Measurements from ENCODE around the gene F3. TPM values are rescaled to one million over a fixed set of nuclear protein-coding genes. Genes with fewer than 3 reads are reported as not detected.
A peak's percentile ranks its signal among the peaks of the same experiment; 100 is the strongest.

Gene F3
- total RNA-seq (2014; rRNA removed): 8.0 and 8.5 TPM in 2 replicates
- percentile 54 among the genes with signal in this experiment for Bru-seq, nascent RNA
- percentile 62 among the genes with signal in this experiment for BruChase-seq, experiment 1, labeled RNA remaining after a 6-hour chase
- BruChase-seq, experiment 2, labeled RNA remaining after a 2-hour chase: percentile 46 among the genes with signal in this experiment
- long read RNA-seq, partial matches to known transcripts: 0 of 2 reads
- long read RNA-seq, other reads (novel, unspliced or antisense): 1 of 2 reads

DNA sequence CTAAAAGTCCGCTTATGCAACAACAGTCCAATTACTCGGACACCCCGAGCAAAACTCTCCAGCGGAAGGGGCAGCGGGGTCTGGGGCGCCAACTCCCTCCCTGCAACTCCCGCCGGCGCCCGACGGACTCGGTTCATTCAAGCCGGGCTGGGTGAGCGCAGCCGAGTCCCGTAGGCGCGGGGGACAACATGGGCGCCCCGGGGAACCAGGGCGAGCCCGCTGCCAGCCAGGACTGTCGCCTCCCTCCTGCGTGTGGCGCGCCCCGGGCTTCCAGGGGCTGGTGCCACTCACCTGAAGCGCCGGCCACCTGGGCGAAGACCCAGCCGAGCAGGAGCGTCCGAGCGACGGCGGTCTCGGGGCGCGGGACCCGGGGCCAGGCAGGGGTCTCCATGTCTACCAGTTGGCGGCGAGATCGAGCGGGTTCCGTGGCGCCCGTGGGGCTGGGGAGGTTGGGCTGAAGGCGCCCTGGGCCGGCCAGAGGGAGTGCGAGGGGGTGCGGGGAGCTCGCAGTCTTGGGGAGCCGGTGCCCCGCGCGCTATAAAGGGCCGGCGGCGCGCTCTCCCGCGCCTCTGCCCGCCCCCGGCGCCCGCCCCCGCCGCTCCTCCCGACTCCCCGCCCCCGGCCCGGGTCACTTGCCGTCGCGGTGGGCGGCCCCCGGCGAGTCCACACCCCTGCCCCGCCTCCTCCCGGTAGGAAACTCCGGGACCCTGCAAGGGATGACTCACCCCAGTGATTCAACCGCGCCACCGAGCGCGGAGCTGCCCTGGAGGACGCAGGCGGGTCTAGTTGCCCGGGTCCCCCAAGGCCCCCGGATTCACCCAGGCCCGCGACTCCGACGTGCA lies at the start of gene F3:
Gene F3 (minus strand): TSS at position 514 of the 842 bp plus-strand sequence. CDS start 123 bp downstream, at position 391.
- intact Hi-C loops (cut with micrococcal nuclease): no loop called here
- no peaks in the 10 kb centered on the region for H3F3A ChIP-seq (ENCODE audit: low read length, unreplicated experiment)
- peak within 1 kb of the TSS; percentile 82 for H2AFZ ChIP-seq (ENCODE audit: low read length)
- H3K4me3 ChIP-seq (ENCODE audit: low read length): peak within 1 kb of the TSS; percentile 78
- no peaks in the 10 kb centered on the region for H3K9me2 ChIP-seq (replicated peaks; ENCODE audit: low read length)
- DNase-seq (peak; percentile 91), ATAC-seq (peak; percentile 82)
- CTCF ChIA-PET: interaction anchor here (0.8 kb wide), 1 partner anchor 28 kb away, joined by 3 read pairs; no protein-coding TSS in a partner anchor
- no peaks in the 10 kb centered on the region for H4K20me1 ChIP-seq (ENCODE audit: low read length)
- no peaks in the 10 kb centered on the region for H3K27me3 ChIP-seq (ENCODE audit: low read length)
- no peaks in the 10 kb centered on the region for H3K36me3 ChIP-seq (ENCODE audit: low read depth, low read length)
- H3K9me3 ChIP-seq (ENCODE audit: low read length): no peaks in the 10 kb centered on the region
- POLR2A ChIA-PET (ENCODE audit: unreplicated experiment): no interaction called here
- H3K9ac ChIP-seq (ENCODE audit: low read length): peak within 1 kb of the TSS; percentile 56
- H3K4me1 ChIP-seq (ENCODE audit: insufficient read depth, low read length): peaks cover 59% of the 10 kb centered on the region
- no TSS peak for BruUV-seq (replicated peaks)
- H3K27ac ChIP-seq (ENCODE audit: low read length): peak within 1 kb of the TSS; percentile 18
- TF ChIP-seq EZH2 (IDR thresholded peaks at IDR 0.05; ENCODE audit: low read length, unreplicated experiment): no peak
- TF ChIP-seq, protein P1, sequence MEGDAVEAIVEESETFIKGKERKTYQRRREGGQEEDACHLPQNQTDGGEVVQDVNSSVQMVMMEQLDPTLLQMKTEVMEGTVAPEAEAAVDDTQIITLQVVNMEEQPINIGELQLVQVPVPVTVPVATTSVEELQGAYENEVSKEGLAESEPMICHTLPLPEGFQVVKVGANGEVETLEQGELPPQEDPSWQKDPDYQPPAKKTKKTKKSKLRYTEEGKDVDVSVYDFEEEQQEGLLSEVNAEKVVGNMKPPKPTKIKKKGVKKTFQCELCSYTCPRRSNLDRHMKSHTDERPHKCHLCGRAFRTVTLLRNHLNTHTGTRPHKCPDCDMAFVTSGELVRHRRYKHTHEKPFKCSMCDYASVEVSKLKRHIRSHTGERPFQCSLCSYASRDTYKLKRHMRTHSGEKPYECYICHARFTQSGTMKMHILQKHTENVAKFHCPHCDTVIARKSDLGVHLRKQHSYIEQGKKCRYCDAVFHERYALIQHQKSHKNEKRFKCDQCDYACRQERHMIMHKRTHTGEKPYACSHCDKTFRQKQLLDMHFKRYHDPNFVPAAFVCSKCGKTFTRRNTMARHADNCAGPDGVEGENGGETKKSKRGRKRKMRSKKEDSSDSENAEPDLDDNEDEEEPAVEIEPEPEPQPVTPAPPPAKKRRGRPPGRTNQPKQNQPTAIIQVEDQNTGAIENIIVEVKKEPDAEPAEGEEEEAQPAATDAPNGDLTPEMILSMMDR (conservative IDR thresholded peaks at IDR 0.05; ENCODE audit: low read depth, low read length): peak; percentile 26; the same call in 1 of the 2 replicates
- H3K79me2 ChIP-seq (ENCODE audit: low read length): peaks cover 10% of the 10 kb centered on the region
- peak within 1 kb of the TSS; percentile 87 for H3K4me2 ChIP-seq (ENCODE audit: low read length)

DNA sequence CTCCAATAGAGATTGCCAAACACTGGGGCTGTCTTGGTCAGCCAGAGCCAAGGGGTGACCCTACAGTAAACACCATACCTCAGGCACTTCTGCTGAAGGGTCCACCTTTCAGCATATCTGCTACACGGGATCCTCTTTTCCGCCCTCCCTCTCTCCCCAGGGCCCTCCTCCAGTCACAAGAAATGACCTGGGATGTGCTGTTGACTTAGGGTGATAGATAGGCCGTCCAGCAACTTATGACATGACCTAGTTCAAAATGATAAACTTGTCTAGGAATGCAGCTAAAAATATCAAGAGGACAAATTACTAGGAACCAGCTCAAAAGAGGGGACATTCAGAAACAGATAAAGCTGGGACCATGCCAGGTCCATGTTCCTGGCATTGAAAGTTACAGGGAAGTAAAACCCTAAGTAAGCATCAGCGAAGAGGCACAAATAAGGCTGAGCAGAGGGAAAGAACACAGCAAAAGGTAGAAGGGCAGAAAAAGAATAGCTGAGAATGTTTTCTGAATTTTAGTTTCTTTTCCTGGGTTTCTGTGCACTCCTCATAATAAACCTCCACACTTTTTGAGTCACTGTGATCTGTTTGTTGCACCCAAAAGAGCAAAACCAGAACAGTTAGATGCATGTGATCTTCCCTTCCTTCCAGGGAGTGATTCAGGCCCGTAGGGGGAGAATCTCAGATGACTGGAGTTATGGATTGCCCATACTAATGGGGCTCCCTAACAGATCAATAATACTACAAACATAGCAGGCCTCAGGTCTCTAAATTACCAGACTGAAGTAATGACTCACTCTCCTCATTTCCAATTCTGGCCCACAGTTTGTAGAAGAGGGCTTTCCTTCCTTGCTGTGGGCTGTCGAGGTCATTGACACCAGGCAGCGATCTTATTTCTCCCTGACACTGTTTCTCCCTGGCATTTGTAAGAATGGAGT lies 48.9 kb upstream of the F3 start:
- H3K27ac ChIP-seq (ENCODE audit: low read length): no peak overlapping the region
- intact Hi-C loops (cut with micrococcal nuclease): no loop called here
- H3K36me3 ChIP-seq (ENCODE audit: low read depth, low read length): no peaks in the 10 kb centered on the region
- ChIA-PET POLR2A (ENCODE audit: unreplicated experiment) (no interaction called here), CTCF (no interaction called here)
- no TSS peak for BruUV-seq (replicated peaks)
- peak overlapping the region; percentile 35; the same call in 1 of the 2 replicates for H2AFZ ChIP-seq (ENCODE audit: low read length)
- no peaks in the 10 kb centered on the region for H3K79me2 ChIP-seq (ENCODE audit: low read length)
- no peak overlapping the region for H3K9ac ChIP-seq (ENCODE audit: low read length)
- no peak for DNase-seq
- H3K9me2 ChIP-seq (replicated peaks; ENCODE audit: low read length): no peaks in the 10 kb centered on the region
- no peaks in the 10 kb centered on the region for H3K27me3 ChIP-seq (ENCODE audit: low read length)
- no peak for ATAC-seq
- no peaks in the 10 kb centered on the region for H4K20me1 ChIP-seq (ENCODE audit: low read length)
- H3K9me3 ChIP-seq (ENCODE audit: low read length): no peaks in the 10 kb centered on the region
- no peaks in the 10 kb centered on the region for H3F3A ChIP-seq (ENCODE audit: low read length, unreplicated experiment)
- H3K4me2 ChIP-seq (ENCODE audit: low read length): no peak overlapping the region
- H3K4me3 ChIP-seq (ENCODE audit: low read length): no peak overlapping the region
- H3K4me1 ChIP-seq (ENCODE audit: insufficient read depth, low read length): 0 out of 2 replicates have a peak, but pooled peaks cover under 1% of the 10 kb centered on the region
- TF ChIP-seq EZH2 (IDR thresholded peaks at IDR 0.05; ENCODE audit: low read length, unreplicated experiment) (no peak), EZH2phosphoT487 (IDR thresholded peaks at IDR 0.05; ENCODE audit: borderline replicate concordance, low read length) (no peak)
- TF ChIP-seq, protein P1 (conservative IDR thresholded peaks at IDR 0.05; ENCODE audit: low read depth, low read length): no peak

Data from PC-3 (cell line).